Measurements from ENCODE around the gene DDX11. TPM values are rescaled to one million over a fixed set of nuclear protein-coding genes. Genes with fewer than 3 reads are reported as not detected.
"Not testable (repeated sequence)": the region's sequence is repeated elsewhere in the genome, so short reads cannot be mapped to it uniquely, and the experiment has no call there.

The DDX11 gene
- total RNA-seq, 1 experiment from 2014 or later = 134 TPM

- peak overlapping the region; percentile 86 for H3K27ac Mint-ChIP-seq (ENCODE audit: unreplicated experiment)
- H3K36me3 Mint-ChIP-seq (ENCODE audit: insufficient read depth, unreplicated experiment) = peaks cover 33% of the 10 kb centered on the region
- H3K27me3 Mint-ChIP-seq (ENCODE audit: unreplicated experiment); H3K9me3 Mint-ChIP-seq (ENCODE audit: low read depth, unreplicated experiment); intact Hi-C loops (cut with micrococcal nuclease; ENCODE audit: unreplicated experiment): not testable (repeated sequence)
- CTCF ChIA-PET = interaction anchor here (0.9 kb wide), 1 partner anchor 108 kb away, joined by 3 read pairs; no protein-coding TSS in a partner anchor
- peak overlapping the region; percentile 91 for H3K4me3 Mint-ChIP-seq (ENCODE audit: low read depth, unreplicated experiment)
- peak; percentile 26 for TF ChIP-seq CTCF (IDR thresholded peaks at IDR 0.05; ENCODE audit: unreplicated experiment)
- H3K4me1 Mint-ChIP-seq (ENCODE audit: low read depth, unreplicated experiment) = peaks cover 31% of the 10 kb centered on the region
- TSS peak; percentile 38 for BruUV-seq (replicated peaks)
- DNase-seq = peak; percentile 43
Observed at GRCh38 chr12:31074333-31074874, 744 bp downstream of the DDX11 start.

GRCh38 chr12:31076150-31076549 lies 2.5 kb downstream of the DDX11 start:
- DNase-seq; BruUV-seq (replicated peaks); H3K9me3 Mint-ChIP-seq (ENCODE audit: low read depth, unreplicated experiment); intact Hi-C loops (cut with micrococcal nuclease; ENCODE audit: unreplicated experiment); H3K27ac Mint-ChIP-seq (ENCODE audit: unreplicated experiment); CTCF ChIA-PET; H3K27me3 Mint-ChIP-seq (ENCODE audit: unreplicated experiment): not testable (repeated sequence)
- Mint-ChIP-seq H3K4me1 (ENCODE audit: low read depth, unreplicated experiment) (peaks cover 31% of the 10 kb centered on the region), H3K36me3 (ENCODE audit: insufficient read depth, unreplicated experiment) (peaks cover 39% of the 10 kb centered on the region), H3K4me3 (ENCODE audit: low read depth, unreplicated experiment) (peak overlapping the region; percentile 91)

GRCh38 chr12:31077095-31077494 lies 3.4 kb downstream of the DDX11 start:
- H3K9me3 Mint-ChIP-seq (ENCODE audit: low read depth, unreplicated experiment); DNase-seq; BruUV-seq (replicated peaks); CTCF ChIA-PET; H3K27me3 Mint-ChIP-seq (ENCODE audit: unreplicated experiment); intact Hi-C loops (cut with micrococcal nuclease; ENCODE audit: unreplicated experiment): not testable (repeated sequence)
- Mint-ChIP-seq H3K4me3 (ENCODE audit: low read depth, unreplicated experiment) (peak overlapping the region; percentile 91), H3K27ac (ENCODE audit: unreplicated experiment) (peak overlapping the region; percentile 82), H3K36me3 (ENCODE audit: insufficient read depth, unreplicated experiment) (peaks cover 40% of the 10 kb centered on the region), H3K4me1 (ENCODE audit: low read depth, unreplicated experiment) (peaks cover 31% of the 10 kb centered on the region)

- not testable (repeated sequence) for BruUV-seq (replicated peaks)
Observed at GRCh38 chr12:31077998-31078397, 4.3 kb downstream of the DDX11 start.

GRCh38 chr12:31079421-31079820 lies 5.8 kb downstream of the DDX11 start:
- Mint-ChIP-seq H3K36me3 (ENCODE audit: insufficient read depth, unreplicated experiment) (peaks cover 27% of the 10 kb centered on the region), H3K4me1 (ENCODE audit: low read depth, unreplicated experiment) (peaks cover 31% of the 10 kb centered on the region)
- H3K4me3 Mint-ChIP-seq (ENCODE audit: low read depth, unreplicated experiment); H3K27ac Mint-ChIP-seq (ENCODE audit: unreplicated experiment); H3K27me3 Mint-ChIP-seq (ENCODE audit: unreplicated experiment); DNase-seq; intact Hi-C loops (cut with micrococcal nuclease; ENCODE audit: unreplicated experiment); H3K9me3 Mint-ChIP-seq (ENCODE audit: low read depth, unreplicated experiment); BruUV-seq (replicated peaks): not testable (repeated sequence)
- CTCF ChIA-PET = interaction anchor here (1.4 kb wide), 1 partner anchor 192 kb away, joined by 3 read pairs; no protein-coding TSS in a partner anchor

More at GRCh38 chr12:31077998-31078397, 4.3 kb downstream of the DDX11 start:
- H3K9me3 Mint-ChIP-seq (ENCODE audit: low read depth, unreplicated experiment); DNase-seq; H3K27me3 Mint-ChIP-seq (ENCODE audit: unreplicated experiment); intact Hi-C loops (cut with micrococcal nuclease; ENCODE audit: unreplicated experiment): not testable (repeated sequence)
- H3K4me3 Mint-ChIP-seq (ENCODE audit: low read depth, unreplicated experiment) = peak overlapping the region; percentile 54
- peaks cover 31% of the 10 kb centered on the region for H3K4me1 Mint-ChIP-seq (ENCODE audit: low read depth, unreplicated experiment)
- peaks cover 37% of the 10 kb centered on the region for H3K36me3 Mint-ChIP-seq (ENCODE audit: insufficient read depth, unreplicated experiment)
- CTCF ChIA-PET = interaction anchor here (0.7 to 1.4 kb wide), 2 partner anchors 145 to 194 kb away, joined by 3 read pairs; no protein-coding TSS in a partner anchor
- H3K27ac Mint-ChIP-seq (ENCODE audit: unreplicated experiment) = peak overlapping the region; percentile 82

- H3K9me3 Mint-ChIP-seq (ENCODE audit: low read depth, unreplicated experiment); H3K27ac Mint-ChIP-seq (ENCODE audit: unreplicated experiment); DNase-seq; intact Hi-C loops (cut with micrococcal nuclease; ENCODE audit: unreplicated experiment); BruUV-seq (replicated peaks); CTCF ChIA-PET; H3K4me3 Mint-ChIP-seq (ENCODE audit: low read depth, unreplicated experiment); H3K27me3 Mint-ChIP-seq (ENCODE audit: unreplicated experiment): not testable (repeated sequence)
- H3K36me3 Mint-ChIP-seq (ENCODE audit: insufficient read depth, unreplicated experiment) = peaks cover 21% of the 10 kb centered on the region
- H3K4me1 Mint-ChIP-seq (ENCODE audit: low read depth, unreplicated experiment) = peaks cover 30% of the 10 kb centered on the region
Observed at GRCh38 chr12:31080221-31080620, 6.6 kb downstream of the DDX11 start.

GRCh38 chr12:31081274-31081673 lies 7.6 kb downstream of the DDX11 start:
- H3K27ac Mint-ChIP-seq (ENCODE audit: unreplicated experiment); CTCF ChIA-PET; H3K27me3 Mint-ChIP-seq (ENCODE audit: unreplicated experiment); H3K4me3 Mint-ChIP-seq (ENCODE audit: low read depth, unreplicated experiment); intact Hi-C loops (cut with micrococcal nuclease; ENCODE audit: unreplicated experiment); BruUV-seq (replicated peaks); DNase-seq; H3K9me3 Mint-ChIP-seq (ENCODE audit: low read depth, unreplicated experiment): not testable (repeated sequence)
- Mint-ChIP-seq H3K4me1 (ENCODE audit: low read depth, unreplicated experiment) (peaks cover 22% of the 10 kb centered on the region), H3K36me3 (ENCODE audit: insufficient read depth, unreplicated experiment) (peaks cover 17% of the 10 kb centered on the region)

GRCh38 chr12:31084241-31084640 lies 10.6 kb downstream of the DDX11 start:
- H3K4me1 Mint-ChIP-seq (ENCODE audit: low read depth, unreplicated experiment); DNase-seq; H3K9me3 Mint-ChIP-seq (ENCODE audit: low read depth, unreplicated experiment); intact Hi-C loops (cut with micrococcal nuclease; ENCODE audit: unreplicated experiment); BruUV-seq (replicated peaks); H3K27me3 Mint-ChIP-seq (ENCODE audit: unreplicated experiment); H3K4me3 Mint-ChIP-seq (ENCODE audit: low read depth, unreplicated experiment); CTCF ChIA-PET; H3K27ac Mint-ChIP-seq (ENCODE audit: unreplicated experiment): not testable (repeated sequence)
- H3K36me3 Mint-ChIP-seq (ENCODE audit: insufficient read depth, unreplicated experiment) = peaks cover 18% of the 10 kb centered on the region

GRCh38 chr12:31086032-31086431 lies 12.4 kb downstream of the DDX11 start:
- H3K36me3 Mint-ChIP-seq (ENCODE audit: insufficient read depth, unreplicated experiment) = peaks cover 17% of the 10 kb centered on the region
- H3K9me3 Mint-ChIP-seq (ENCODE audit: low read depth, unreplicated experiment); BruUV-seq (replicated peaks); H3K27ac Mint-ChIP-seq (ENCODE audit: unreplicated experiment); H3K4me1 Mint-ChIP-seq (ENCODE audit: low read depth, unreplicated experiment); DNase-seq; H3K4me3 Mint-ChIP-seq (ENCODE audit: low read depth, unreplicated experiment); CTCF ChIA-PET; H3K27me3 Mint-ChIP-seq (ENCODE audit: unreplicated experiment); intact Hi-C loops (cut with micrococcal nuclease; ENCODE audit: unreplicated experiment): not testable (repeated sequence)

Data from Calu3 (cell line).